Vagina (tissue), 2 donors: ENCODE data around the gene SHLD1. TPM values are rescaled to one million over a fixed set of nuclear protein-coding genes. Genes with fewer than 3 reads are reported as not detected.

Experiments
- DNase-seq, 2 donors: peaks; one replicate each; pipeline ENCODE4 v3.0.0-alpha.2; 2017; ENCODE audit errors: extremely low spot score in 2 of 2
- H3K27ac ChIP-seq: fragments of 200-600 bp; sonication (generic); one replicate; pipeline ENCODE4 v1.5.1; 2019
- H3K27me3 ChIP-seq: fragments of 200-600 bp; sonication (generic); one replicate; pipeline ENCODE4 v1.5.1; 2019
- H3K36me3 ChIP-seq, 2 donors: fragments of 200-600 bp; sonication (generic); one replicate each; pipeline ENCODE4 v1.5.1; 2017 to 2019
- H3K4me1 ChIP-seq: fragments of 200-600 bp; sonication (generic); one replicate; pipeline ENCODE4 v1.5.1; 2019
- H3K4me3 ChIP-seq, 2 donors: fragments of 200-600 bp; sonication (generic); 1 replicate in 1 of 2; 2 replicates in 1 of 2; pipeline ENCODE4 v1.5.1; 2016 to 2019
- H3K9me3 ChIP-seq: fragments of 200-600 bp; sonication (generic); one replicate; pipeline ENCODE4 v1.5.1; 2019
- CTCF ChIP-seq, 3 experiments: fragments of 450-650 bp in 2 of 3; fragments of 200-600 bp in 1 of 3; sonication (generic) in 1 of 3; IDR thresholded peaks; one replicate each; pipeline ENCODE4 v1.5.1; 2017 to 2019; ENCODE audit warnings: antibody characterized with exemption in 3 of 3, mild to moderate bottlenecking in 2 of 3, moderate library complexity in 2 of 3
- POLR2A ChIP-seq, 2 donors: fragments of 450-650 bp; IDR thresholded peaks; one replicate each; pipeline ENCODE4 v1.6.1; 2017; ENCODE audit warnings: antibody characterized with exemption in 2 of 2, mild to moderate bottlenecking in 2 of 2, moderate library complexity in 2 of 2
- POLR2AphosphoS5 ChIP-seq, 2 donors: sonication (generic); formaldehyde crosslinking; IDR thresholded peaks; one replicate each; pipeline ENCODE4 v1.9.0; 2017; ENCODE audit warnings: antibody characterized with exemption in 2 of 2, mild to moderate bottlenecking in 2 of 2, low read depth in 1 of 2; ENCODE audit not compliant: insufficient read depth in 1 of 2
- intact Hi-C: fragments of 100-400 bp; cut with DNase I; formaldehyde crosslinking; loops from one replicate; pipeline ENCODE4 v1.15.1; 2023
- total RNA-seq: library from RNA; depleted of rRNA; stranded (reverse); fragments of >200 nt; gene quantifications from one replicate; pipeline ENCODE4 v1.2.3, GENCODE V29; 2016

The SHLD1 gene
- total RNA-seq, 1 donor from 2014 or later = 0.98 TPM

GRCh38 chr20:5881703-5882102 is 131.5 kb downstream of the SHLD1 start:
- Histone ChIP-seq H3K9me3 (no peaks in the 10 kb centered on the region), H3K27me3 (no peaks in the 10 kb centered on the region), H3K27ac (no peak overlapping the region), H3K4me3 (no peak overlapping the region), H3K4me1 (no peaks in the 10 kb centered on the region), H3K36me3 (no peaks in the 10 kb centered on the region)
- intact Hi-C loops = no loop called here
- no peak for DNase-seq
- no peak for TF ChIP-seq POLR2A (IDR thresholded peaks at IDR 0.05)
- TF ChIP-seq POLR2AphosphoS5 (IDR thresholded peaks at IDR 0.05; ENCODE audit: insufficient read depth in 1 of 2, low read depth in 1 of 2) = no peak
- no peak for TF ChIP-seq CTCF (IDR thresholded peaks at IDR 0.05)

GRCh38 chr20:5882166-5882565 is 132.0 kb downstream of the SHLD1 start:
- H3K4me1 ChIP-seq = no peaks in the 10 kb centered on the region
- no peak overlapping the region for H3K4me3 ChIP-seq
- TF ChIP-seq POLR2A (IDR thresholded peaks at IDR 0.05) (no peak), CTCF (IDR thresholded peaks at IDR 0.05) (no peak)
- intact Hi-C loops = no loop called here
- H3K9me3 ChIP-seq = no peaks in the 10 kb centered on the region
- DNase-seq = no peak
- H3K27ac ChIP-seq = no peak overlapping the region
- no peaks in the 10 kb centered on the region for H3K27me3 ChIP-seq
- no peaks in the 10 kb centered on the region for H3K36me3 ChIP-seq

- Histone ChIP-seq H3K4me3 (no peak overlapping the region), H3K4me1 (no peaks in the 10 kb centered on the region), H3K27ac (no peak overlapping the region), H3K36me3 (no peaks in the 10 kb centered on the region), H3K9me3 (no peaks in the 10 kb centered on the region), H3K27me3 (no peaks in the 10 kb centered on the region)
- TF ChIP-seq POLR2A (IDR thresholded peaks at IDR 0.05) (no peak), POLR2AphosphoS5 (IDR thresholded peaks at IDR 0.05; ENCODE audit: insufficient read depth in 1 of 2, low read depth in 1 of 2) (no peak), CTCF (IDR thresholded peaks at IDR 0.05) (no peak)
- intact Hi-C loops = no loop called here
- no peak for DNase-seq
Measured at GRCh38 chr20:5884465-5885335, 134.5 kb downstream of the SHLD1 start.

GRCh38 chr20:5885866-5886265 is 135.7 kb downstream of the SHLD1 start:
- Histone ChIP-seq H3K27me3 (no peaks in the 10 kb centered on the region), H3K4me1 (no peaks in the 10 kb centered on the region), H3K9me3 (no peaks in the 10 kb centered on the region), H3K4me3 (no peak overlapping the region), H3K36me3 (no peaks in the 10 kb centered on the region), H3K27ac (no peak overlapping the region)
- intact Hi-C loops = no loop called here
- no peak for TF ChIP-seq POLR2AphosphoS5 (IDR thresholded peaks at IDR 0.05; ENCODE audit: insufficient read depth in 1 of 2, low read depth in 1 of 2)
- no peak for TF ChIP-seq CTCF (IDR thresholded peaks at IDR 0.05)
- TF ChIP-seq POLR2A (IDR thresholded peaks at IDR 0.05) = no peak
- DNase-seq = no peak

- intact Hi-C loops = no loop called here
- DNase-seq = no peak
- TF ChIP-seq CTCF (IDR thresholded peaks at IDR 0.05) = no peak
- no peak for TF ChIP-seq POLR2A (IDR thresholded peaks at IDR 0.05)
- no peak for TF ChIP-seq POLR2AphosphoS5 (IDR thresholded peaks at IDR 0.05; ENCODE audit: insufficient read depth in 1 of 2, low read depth in 1 of 2)
- Histone ChIP-seq H3K4me1 (no peaks in the 10 kb centered on the region), H3K27ac (no peak overlapping the region), H3K27me3 (no peaks in the 10 kb centered on the region), H3K36me3 (no peaks in the 10 kb centered on the region), H3K9me3 (no peaks in the 10 kb centered on the region), H3K4me3 (no peak overlapping the region)
Measured at GRCh38 chr20:5886788-5887187, 136.6 kb downstream of the SHLD1 start.
